ENCODE data around the gene POM121C.
"Not testable (repeated sequence)": the region's sequence is repeated elsewhere in the genome, so short reads cannot be mapped to it uniquely, and the experiment has no call there.

The POM121C gene

GRCh38 chr7:75421798-75422710, 64.0 kb downstream of the POM121C start:
- DNase-seq = not testable (repeated sequence)

DNA sequence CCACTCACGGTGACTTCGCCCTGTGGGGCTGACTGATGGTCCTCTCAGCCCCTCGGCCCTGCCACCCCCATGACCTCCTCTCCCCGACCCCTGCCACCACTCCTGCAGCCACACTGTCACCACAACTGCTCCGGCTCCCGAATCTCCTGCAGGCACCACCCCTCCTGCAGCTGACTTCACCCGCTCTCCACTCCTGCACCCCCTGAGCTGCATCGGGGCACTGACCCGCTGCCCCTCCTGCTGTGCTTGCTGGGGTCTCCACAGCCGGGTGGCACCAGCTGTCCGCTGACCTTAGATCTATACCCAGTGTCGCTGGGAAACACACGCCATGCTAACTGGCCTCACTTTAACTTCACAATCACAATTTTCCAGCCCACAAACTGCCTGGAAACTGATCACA, 65.9 kb downstream of the POM121C start:
- DNase-seq = not testable (repeated sequence)

GRCh38 chr7:75419693-75420092, 66.4 kb downstream of the POM121C start:
- DNase-seq = not testable (repeated sequence)

DNA sequence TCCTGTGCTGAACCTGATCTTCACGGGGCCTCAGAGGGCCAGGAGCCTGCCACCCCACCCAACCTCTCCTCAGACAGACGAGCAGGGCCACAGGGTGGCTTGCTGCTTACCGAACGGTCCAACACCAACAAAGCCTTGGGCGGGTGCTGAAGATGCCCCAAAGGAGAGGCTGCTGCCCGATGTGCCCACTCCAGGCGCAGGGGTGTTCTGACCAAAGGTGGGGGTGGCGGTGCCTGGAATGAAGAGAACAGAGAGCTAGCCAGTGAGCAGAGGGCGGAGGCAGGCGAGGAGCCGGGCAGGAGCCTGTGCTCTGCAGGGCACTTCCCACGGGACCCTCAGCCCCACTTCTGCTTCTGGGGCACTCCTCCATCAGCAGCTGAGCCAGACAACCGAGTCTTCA, 66.9 kb downstream of the POM121C start:
- not testable (repeated sequence) for DNase-seq

DNA sequence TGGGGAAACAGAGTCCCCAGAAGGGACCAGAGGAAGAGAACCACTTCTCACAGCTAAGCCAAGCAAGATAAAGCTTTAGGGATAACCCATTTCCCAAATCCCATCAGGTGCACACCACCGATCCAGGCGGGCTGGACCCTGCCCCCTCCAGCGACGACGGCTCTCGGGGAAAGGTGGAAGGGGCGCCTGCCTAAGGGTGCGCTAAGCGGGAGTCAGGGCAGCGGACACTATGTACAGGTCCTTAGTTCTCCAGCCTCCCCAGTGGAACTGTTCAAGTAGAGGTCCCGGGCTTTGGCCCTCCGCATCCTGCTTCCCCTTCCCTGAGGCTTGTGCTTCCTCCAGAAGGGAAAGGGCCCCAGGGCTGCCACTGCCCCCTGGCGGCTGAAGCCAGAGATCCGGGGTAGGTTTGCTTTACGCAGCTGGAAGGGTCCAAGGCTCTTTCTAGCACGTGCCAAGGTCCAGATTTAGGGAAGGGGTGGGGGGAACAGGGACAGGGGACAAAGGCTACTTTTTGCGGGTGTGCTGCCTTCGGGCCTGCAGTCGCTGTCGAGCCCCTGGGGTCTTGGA, 67.7 kb downstream of the POM121C start:
- not testable (repeated sequence) for DNase-seq

DNA sequence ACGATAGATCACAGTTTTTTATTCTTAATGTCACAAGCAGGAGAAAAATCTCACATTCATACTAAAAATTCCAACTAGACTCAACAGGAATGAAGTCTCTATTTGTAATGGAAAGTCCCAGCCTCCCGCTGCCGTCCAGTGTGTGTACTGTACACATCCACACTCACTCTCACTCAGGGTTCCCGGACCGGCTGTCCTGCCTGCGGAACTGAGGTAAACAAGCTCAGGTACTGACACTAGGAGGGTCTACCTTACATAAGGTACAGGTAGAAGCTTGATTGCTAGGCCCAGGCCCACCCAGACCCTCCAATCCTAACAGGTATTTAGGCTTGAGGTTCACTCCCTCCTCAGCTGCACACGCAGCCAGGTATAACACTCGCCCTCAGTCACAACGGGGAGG, 69.3 kb downstream of the POM121C start:
- DNase-seq = not testable (repeated sequence)

DNA sequence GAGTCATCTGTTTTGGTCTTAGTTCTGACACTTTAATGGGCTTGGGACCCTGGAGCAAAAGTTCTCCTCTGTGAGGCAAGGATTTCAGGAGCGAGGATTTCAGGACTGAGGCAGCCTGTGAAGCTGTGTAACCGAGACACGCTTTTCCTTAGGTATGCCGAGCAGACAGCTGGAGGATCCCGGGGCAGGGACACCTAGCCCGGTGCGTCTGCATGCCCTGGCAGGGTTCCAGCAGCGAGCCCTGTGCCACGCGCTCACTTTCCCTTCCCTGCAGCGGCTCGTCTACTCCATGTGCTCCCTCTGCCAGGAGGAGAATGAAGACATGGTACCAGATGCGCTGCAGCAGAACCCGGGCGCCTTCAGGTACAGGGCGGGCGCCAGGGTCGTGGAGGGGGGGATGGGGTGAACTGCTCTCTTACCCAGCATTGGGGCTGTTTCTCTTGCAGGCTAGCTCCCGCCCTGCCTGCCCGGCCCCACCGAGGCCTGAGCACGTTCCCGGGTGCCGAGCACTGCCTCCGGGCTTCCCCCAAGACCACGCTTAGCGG, 70.2 kb downstream of the POM121C start:
- not testable (repeated sequence) for DNase-seq

- not testable (repeated sequence) for DNase-seq
Observed at GRCh38 chr7:75415428-75415817, 70.7 kb downstream of the POM121C start.

GRCh38 chr7:75414708-75415427, 71.2 kb downstream of the POM121C start:
- not testable (repeated sequence) for DNase-seq

GRCh38 chr7:75414204-75414603, 71.9 kb downstream of the POM121C start:
- not testable (repeated sequence) for DNase-seq

DNA sequence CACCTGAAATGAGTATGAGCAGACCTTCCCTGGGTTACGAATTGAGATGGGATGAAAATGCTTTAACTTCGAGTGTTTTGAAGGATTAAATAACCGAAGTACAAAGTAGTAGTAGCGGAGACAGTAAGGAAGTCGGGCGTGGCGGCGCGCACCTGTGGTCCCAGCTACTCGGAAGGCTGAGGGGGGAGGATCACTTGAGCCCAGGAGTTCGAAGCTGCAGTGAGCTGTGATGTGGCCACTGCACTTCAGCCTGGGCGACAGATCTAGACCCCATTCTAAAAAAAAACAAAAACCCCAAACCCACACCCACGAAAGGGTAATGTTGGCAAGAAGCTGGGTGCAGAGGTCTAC, 75.3 kb downstream of the POM121C start:
- DNase-seq = not testable (repeated sequence)

DNA sequence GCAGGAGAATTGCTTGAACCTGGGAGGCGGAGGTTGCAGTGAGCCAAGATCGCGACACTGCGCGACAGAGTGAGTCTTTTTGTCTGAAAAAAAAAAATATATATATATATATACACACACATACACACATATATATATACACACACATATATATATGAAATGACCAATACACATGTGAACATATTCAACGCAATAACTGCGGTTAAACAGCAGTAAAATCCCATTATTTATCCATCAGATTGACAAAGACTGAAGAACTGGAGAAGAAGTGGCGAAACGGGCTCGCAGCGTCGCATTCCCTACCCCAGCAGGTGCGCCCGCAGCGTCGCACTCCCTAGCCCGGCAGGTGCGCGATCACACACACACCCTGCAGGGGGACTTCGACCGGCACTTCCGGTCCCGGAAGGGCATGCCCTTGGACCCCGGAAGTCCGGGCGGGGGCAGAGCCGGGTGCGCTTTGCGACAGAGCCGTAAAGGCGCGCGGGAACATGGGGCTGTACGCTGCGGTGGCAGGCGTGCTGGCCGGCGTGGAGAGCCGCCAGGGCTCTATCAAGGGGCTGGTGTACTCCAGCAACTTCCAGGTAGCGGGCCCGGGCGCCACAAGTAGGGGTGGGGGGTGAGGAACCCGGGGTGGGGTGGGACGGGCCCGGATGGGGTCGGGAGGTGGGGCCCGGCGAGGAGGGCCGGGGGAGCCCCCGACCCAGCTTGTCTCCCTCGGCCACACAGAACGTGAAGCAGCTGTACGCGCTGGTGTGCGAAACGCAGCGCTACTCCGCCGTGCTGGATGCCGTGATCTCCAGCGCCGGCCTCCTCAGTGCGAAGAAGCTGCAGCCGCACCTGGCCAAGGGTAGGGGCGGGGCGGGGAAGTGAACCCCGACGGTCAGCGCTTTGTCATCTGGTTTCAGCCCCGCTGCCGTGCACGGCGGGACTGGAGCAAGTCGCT, 75.9 kb downstream of the POM121C start:
- DNase-seq = not testable (repeated sequence)

- not testable (repeated sequence) for DNase-seq
Observed at GRCh38 chr7:75404663-75405062, 81.4 kb downstream of the POM121C start.

DNA sequence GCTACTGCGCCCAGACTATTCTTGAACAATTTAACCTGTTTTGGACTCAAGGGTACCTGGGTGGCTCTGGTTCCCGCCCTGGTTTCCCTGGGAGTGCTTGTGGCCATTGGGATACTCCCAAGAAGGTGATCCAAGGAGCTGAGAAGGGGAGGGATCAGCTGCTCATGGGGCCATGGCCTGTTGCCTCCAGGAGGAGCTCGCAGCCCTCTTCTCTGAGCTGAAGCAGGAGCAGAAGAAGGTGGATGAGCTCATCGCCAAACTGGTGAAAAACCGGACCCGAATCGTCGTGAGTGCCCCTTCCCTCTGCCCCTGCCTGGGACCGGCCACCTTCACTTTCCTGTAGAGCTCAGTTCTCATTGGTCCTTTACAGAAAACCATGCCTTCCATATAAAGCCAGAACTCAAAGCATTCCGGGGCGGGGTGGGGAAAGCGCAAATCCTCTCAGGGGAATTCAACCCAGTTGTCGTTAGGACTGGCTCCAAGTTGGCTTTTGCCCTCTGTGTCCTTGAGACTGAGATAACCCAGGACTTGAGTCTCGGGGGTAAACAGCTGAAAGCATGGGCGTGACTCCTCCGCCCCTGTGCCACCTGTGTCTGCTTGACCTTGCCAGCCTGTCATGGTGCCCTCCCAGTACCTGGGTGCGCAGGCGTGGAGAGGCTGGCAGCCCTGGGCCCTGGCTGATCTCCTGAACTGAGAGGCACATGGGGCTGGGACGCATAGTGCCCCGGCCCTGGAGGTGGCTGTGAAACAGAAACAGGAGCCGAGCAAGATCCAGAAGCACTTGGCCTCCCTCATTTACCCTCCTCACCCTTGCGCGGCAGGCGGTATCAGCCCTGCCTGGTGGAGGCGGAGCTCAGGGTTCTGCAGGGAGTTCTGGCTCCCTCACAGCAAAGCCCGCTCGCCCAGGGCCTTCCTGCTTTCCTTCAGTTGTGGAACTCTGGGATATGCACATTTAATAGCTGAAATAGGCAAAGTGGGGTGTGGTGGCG, 82.3 kb downstream of the POM121C start:
- not testable (repeated sequence) for DNase-seq

- not testable (repeated sequence) for DNase-seq
Observed at GRCh38 chr7:75400575-75400974, 85.5 kb downstream of the POM121C start.

DNA sequence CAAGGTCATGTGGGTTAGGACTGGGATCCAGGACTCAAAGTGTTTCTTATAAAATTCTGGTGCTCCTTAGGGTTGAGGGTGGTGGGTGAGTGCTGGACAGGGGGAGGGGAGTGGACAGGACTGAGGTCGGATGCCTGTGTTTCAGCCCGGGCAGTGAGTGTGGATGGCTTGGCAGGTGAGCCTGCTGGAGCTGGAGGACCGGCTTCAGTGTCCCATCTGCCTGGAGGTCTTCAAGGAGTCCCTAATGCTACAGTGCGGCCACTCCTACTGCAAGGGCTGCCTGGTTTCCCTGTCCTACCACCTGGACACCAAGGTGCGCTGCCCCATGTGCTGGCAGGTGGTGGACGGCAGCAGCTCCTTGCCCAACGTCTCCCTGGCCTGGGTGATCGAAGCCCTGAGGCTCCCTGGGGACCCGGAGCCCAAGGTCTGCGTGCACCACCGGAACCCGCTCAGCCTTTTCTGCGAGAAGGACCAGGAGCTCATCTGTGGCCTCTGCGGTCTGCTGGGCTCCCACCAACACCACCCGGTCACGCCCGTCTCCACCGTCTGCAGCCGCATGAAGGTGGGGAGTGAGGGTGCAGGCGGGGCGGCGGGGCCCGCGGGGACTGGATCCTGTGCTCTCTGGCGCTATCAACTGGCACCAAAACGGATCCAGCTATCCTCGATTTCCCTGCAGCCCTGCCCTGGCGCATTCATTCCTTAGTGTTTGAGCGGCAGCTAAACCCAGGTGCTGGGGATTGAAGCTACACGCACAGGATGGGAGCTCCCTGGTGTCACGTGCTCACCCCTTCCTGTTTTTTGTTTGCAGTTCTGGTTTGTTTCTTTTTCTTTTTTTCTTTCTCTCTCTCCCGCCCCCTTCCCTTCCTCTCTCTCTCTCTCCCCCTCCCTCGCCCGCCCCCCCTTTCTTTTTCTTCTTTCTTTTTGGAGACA, 87.1 kb downstream of the POM121C start:
- DNase-seq = not testable (repeated sequence)

GRCh38 chr7:75397865-75398264, 88.2 kb downstream of the POM121C start:
- DNase-seq = not testable (repeated sequence)

GRCh38 chr7:75395329-75395728, 90.8 kb downstream of the POM121C start, which contains the start of gene TRIM73:
TRIM73 (plus strand) TSS chr7:75395629; CDS start chr7:75398934, 3,305 bp downstream.
- not testable (repeated sequence) for DNase-seq

DNA sequence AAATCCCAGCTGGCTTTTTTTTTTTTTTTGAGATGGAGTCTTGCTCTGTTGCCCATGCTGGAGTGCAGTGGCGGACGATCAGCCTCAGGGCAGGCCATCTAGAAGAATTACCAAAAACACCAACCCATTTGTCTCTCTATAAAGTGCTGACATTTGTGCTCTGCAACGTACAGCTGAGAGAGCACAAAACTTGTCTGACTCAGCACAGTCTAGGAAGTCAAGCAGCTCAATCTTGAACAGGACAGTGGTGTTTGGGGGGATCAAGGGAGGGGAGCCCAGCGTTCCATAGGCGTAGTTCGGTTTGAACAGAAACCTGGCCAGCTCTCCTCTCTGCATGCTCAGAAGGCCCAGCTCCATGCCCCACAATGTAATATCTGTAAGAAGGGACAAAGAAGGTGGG, 92.9 kb downstream of the POM121C start:
- DNase-seq = not testable (repeated sequence)
